Fibroblast of skin of left biceps (primary cell): ENCODE results near the gene ERC2.

Experiments
- DNase-seq, 2 experiments: peaks; one replicate each; pipeline ENCODE4 v3.0.0-alpha.2; 2013; ENCODE audit warnings: low read depth in 2 of 2

Gene ERC2

DNA sequence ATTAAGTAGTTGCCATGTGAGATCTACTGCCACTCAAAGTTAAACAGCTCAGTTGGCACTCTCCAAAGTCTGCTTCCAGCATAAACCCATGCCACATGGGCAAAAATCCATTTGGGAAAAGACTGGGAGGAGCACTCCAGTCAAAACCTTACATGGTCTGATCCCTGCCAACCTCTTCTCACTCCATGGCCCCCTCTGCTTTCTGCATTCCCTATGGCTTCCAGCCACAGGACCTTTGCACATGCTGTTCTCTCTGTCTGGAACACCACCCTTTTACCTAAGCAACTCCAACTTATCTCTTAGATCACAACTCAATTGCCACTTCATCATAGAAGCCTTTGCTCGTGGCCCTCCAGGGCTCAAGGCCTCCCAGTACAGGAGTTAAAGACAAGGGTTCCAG lies 910.7 kb downstream of the ERC2 start:
- DNase-seq, result no peak

DNA sequence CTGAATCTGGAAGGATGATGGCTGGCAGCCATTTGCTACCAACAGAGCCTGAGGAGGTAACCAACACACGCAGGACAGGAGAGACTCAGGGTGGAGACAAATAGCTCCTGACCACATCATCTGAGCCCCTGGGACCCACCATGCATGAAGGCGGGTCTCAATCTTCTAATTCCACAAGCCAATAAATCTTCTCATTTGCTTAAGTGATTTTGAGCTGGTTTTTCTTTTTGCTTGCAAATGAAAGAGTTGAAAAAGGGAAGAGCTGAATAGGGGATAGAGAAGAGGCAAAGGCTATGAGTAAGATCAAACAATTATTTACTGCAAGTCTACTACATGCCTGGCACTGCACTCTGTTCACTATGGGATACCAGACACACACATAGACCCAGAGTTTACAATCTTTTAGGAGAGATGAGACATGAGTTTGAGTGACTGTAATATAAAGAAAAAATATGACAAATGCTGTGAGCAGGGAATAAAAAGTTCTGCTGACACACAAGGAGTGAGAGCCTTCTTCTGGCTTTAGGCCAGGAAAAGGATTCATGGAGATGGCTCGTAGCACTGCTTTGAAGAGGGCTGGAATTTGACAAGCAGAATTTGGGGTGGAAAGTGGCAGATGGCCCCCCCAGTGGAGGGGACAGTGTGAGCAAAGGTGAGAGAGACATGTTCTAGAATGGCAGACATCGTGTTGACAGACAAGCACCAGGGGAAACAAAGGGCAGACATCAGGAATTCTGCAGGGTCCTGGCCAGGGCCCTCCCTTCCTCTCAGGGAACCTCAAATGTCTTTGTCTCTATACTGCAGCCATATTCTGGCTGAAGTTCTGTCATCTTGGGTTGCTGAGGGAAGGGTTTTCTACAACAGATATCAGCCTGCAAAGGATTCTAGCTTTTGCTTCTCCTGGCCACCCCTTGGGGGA lies 911.4 kb downstream of the ERC2 start:
- DNase-seq, result no peak

DNA sequence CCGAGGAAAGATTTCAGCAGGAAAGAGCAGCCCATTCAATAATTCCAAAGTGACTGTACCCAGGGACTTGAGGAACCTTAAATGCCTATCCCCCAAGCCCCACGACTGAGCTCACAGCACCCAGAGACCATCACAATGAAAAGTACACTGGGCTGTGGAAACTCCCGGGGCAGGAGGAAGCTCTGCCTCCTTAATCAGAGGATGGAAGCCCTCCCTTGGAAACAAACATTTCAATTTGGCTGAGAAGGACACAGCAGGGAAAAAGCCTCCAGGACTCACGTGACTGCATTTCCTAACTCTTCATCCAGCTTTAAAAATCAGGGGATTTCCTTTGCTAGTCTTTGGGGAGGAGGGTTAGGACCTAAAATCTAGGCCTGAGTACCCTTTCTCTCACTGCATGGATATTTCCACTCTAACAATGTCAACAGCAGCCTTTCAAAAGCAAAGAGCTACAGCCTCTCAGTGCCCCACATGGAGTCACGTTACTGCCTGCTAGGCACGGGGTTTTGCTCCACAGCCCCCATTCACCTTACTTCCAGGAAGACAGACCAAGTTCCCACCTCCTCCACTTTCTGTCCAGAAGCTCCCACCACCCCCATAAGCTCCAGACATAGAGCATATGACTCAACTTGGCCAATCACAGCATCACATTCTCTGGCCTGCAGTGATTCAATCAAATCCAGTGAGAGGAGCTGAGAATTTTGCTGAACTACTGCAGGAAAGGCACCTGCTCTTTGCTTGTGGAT lies 912.2 kb downstream of the ERC2 start:
- no peak for DNase-seq

DNA sequence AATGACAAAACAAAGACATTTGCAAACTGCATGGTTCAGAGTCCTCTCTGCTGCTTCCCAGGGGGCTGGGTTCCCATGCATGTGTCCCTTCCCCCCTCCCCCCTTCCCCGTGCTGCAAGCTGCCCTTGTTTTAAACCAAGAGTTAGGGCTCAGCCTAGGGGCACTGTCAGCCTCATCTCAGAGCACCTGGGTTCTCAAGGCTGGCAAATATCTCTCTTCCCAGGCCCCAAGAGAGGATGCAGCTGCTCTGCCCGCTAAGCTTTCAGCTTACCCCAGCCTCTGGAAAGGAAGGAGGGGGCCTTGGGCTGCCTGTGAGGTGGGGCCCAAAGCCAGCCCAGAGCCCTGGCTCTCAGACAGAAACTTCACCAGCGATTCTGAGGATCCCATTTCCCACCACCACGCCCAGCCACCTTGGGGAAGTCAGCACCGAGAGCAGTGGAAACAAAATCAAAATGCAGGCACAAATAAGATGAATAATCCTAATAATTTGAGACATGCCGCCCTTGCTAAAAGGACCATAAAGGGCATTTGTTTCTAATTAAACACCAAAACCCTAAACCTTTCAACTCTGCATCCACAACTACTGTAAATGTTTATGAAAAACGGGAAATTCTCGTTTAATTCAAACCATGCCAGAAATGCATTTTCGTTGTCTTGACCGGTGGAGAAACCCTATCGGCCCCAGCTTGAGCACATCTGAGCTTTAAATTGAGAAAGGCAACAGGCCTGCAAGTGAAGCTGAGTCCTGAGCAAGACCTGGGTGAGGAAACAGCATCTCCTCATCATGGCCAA lies 913.4 kb downstream of the ERC2 start:
- DNase-seq, result peak in 1 of 2 experiments; percentile 26

DNA sequence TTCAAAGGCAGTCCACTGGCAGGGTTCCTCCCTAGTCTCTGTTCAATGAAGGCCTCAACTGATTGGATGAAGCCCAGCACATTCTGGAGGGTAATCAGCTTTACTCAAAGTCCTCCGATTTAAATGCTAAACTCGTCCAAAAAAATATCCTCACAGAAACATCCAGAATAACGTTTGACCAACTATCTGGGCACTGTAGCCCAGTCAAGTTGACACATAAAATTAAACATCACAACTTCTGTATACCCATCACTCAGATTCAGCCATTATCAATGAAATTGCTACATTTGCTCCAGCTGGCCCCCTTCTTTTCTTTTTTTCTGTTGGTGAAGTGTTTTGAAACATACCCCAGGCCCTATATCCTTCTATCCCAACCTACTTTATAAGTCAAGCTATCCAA lies 916.6 kb downstream of the ERC2 start:
- DNase-seq, result no peak

DNA sequence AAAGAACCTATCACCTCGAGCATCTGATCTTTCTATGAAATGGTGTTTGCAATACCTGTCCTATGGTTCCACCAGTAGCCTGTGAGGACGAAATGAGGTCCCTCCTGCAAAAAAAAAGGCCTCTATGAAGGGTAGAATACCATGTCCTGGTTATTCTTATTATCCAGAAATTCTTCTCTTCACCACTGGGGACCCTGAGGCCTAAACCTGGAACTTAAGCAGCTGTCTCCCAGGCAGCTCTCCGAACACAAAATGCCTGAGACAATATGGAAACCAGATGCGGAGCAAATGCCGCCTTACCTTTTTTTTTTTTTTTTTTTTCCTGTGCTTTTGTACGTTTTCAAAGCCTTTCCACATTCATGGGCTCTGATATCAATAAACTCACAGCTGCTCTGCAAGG lies 919.1 kb downstream of the ERC2 start:
- DNase-seq, result peak; percentile 59 to 63

DNA sequence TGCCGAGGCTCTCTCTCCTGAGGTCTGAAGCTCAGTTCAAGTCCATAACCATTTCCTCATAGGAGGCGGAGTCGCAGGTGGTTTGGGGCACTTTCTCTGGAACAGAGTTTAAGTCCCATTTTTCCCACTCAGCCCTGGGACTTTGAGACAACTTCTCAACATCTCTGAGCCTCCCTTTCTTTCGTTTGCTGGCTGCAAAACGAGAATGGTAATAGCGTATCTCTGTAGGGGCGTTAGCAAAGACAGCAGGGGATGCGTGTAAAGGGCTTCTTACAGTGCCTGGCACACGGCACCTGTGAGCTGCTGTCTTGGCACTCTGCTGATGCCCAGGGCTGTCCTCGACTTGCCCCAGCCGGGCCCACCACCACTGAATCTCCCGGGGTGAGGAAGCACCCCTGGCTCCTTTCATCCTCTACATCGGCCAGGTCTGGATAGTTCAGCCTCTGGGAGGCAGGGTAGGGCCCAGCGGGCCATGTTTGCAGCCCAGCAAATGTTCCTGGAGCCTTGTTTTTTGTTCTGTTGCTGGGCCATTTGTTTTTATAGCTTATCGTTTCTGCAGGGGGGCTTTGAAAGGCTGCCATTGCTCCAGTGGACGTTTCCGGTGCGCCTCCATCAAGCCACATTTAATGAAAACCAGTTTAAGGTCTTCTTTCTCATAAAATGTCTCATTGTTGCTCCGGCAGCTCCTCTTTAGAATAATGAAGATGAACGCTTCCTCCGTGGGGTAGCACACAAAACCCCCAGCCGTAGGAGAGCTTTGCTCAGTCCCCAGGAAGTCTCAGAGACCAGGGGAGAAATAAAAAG lies 921.2 kb downstream of the ERC2 start:
- DNase-seq, result no peak

DNA sequence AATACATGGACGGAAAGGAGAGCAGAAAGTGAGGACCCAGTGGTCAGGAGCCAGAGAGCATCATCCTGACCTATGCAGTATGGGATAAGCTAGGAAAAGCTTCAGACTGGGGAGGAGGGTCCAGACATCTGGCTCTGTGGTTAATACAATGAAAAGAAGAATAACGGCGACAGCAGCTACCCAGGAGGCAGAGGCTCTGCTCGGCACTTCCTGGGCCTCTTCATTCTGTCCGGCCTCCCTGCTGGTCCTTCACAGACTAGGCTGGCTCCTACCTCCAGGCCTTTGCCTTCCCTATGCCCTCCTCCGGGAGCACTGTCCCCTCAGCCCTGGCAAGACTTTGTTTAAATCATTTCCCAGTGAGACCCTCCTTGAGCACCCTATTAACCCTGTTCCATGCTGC lies 922.3 kb downstream of the ERC2 start:
- no peak for DNase-seq

DNA sequence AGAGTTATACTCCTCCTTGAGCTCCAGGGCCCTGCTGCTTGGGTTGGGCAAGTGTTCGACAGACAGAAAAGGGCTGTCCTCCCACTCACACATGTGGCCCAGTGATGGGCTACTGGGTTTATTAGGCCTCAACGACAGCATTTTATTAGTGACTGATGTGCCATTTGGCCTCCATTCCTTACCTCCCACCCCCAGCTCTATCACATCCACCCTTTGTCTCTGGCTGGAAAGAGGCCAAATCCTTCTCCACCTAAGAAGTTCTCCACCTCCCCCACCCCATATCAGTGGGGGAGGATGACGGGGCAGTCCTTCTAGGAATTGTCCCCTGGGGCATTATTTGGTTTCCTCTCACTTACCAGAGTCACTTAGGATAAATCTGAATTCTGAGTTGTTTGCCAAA lies 924.0 kb downstream of the ERC2 start:
- no peak for DNase-seq

DNA sequence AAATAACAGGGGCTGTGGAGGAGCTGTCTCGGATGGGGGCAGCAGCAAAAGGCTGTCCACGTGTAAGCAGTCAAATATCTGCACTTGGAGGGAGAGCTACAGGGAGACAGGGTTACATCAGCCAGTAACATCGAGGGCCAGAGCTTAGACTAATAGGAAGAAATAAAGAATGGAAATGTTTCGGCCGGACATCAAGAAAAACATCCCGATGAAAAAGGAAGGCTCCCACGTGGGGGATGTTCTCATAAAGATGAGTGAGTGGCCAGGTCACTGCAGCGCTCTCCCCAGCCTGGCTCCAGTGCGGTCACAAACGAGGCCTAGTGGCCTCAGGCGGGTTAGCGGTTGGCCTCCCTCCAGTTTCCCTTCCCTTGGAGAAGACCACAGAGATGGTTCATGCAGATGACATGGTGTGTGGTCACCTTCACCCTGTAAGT lies 925.1 kb downstream of the ERC2 start:
- DNase-seq, result no peak

DNA sequence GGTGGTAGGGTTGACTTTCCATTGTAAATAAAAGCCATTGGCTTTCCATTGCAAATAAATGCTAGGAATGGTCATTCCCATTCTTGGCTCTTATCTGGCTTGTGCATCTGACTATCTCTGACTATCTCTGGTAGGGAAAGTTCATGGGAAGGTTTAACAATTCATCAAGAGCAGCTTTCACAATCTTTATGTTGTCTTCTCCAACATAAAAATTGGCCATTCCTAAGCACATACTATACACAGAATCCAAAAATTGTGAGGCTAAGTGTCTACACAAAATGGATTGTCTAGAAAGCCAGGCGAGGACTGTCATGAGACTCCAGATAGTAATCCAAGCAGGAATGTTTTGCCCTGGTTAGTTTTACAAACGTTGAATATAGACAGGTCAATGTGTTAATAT lies 926.8 kb downstream of the ERC2 start:
- no peak for DNase-seq

DNA sequence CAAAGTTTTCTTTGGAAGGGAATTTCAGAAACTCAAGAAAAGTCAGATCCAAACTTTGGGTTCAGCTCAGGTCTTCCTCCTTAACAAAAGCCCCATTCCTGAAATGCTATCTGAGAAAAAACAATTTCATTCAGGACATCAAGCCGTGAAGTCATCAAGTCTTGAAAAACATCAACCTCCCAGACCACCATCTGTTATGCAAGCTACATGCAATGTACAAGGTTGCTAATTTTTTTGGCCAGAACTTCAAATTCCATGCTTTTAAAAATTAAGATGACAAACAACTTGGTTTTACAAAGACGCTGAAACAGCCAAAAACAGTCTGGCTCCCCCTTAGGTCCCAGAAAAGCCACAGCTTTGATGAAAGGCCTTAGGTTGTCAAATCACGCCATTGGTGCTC lies 927.3 kb downstream of the ERC2 start:
- no peak for DNase-seq

DNA sequence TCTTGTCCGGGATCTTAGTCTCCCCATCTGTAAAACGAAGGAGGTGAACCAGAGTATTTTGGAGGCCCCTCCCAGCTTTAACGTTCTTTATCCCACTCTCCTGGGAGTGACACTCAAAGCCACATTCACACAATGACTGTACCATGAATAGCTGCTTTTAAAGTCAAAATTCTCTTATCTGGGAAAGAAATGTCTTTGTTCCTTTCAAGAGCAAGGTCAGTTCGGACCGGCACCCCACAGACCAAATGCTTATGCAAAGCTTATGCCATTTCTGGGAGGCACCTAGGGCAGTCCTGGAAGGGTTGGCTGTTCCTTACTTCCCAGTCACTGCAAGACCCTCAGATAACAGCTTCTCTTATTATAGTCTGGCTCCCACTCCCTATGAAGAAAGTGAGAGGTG lies 927.7 kb downstream of the ERC2 start:
- DNase-seq, result no peak

DNA sequence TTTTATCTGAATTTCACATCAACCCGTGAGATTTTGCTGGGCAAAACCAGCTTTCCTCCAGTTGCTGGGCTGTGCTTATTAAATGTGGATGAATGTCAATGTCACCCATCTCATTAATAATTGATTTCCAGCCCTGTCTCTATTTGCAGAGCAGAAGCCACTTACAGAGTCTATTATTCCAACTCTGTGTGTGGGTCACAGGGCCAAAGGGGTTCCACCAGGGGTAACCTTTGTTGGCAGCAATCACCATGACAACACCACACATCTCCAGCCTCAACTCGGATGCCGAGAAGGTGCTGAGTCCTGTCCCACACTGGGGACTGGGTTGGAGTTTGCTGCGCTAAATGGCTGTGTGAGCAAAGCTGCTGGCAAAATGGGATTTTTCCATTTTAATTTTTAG lies 930.1 kb downstream of the ERC2 start:
- DNase-seq, result no peak

DNA sequence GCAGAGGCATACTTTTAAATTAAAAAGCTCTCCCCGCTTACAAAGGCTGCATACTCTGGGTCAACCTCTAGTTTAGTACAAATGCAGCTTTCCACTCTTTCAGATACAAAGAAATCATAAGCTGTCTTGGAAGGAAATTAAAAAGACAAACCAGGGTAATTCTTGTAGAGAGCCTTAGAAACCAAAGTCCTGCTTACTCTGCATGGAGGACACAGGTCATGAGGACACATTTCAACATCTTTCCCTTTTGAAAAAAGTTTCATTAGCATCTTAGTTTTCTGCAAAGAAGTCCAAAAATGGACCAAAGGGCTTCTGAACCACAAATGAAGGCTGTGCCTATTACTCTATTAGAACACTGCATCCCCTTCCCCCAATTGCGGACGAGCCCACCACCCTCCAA lies 930.7 kb downstream of the ERC2 start:
- no peak for DNase-seq

DNA sequence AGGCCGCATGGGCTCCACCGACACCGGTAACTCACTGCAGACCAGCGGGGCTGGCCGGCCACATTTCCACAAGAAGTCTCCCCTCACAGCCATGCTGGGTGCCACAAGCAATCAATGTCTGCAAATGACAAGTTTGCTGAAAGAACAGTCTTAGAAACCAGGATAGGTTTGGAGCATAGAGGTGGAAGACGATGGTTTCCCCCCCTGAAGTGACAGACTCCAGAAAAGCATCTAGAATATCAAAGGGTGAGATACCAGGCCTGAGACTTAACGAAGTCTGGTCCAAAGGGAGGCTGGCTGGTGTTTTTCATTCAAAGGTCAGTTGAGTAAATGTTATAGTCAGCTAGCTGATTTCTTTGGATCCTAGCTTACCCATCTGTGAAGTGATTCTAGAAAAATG lies 931.1 kb downstream of the ERC2 start:
- no peak for DNase-seq

DNA sequence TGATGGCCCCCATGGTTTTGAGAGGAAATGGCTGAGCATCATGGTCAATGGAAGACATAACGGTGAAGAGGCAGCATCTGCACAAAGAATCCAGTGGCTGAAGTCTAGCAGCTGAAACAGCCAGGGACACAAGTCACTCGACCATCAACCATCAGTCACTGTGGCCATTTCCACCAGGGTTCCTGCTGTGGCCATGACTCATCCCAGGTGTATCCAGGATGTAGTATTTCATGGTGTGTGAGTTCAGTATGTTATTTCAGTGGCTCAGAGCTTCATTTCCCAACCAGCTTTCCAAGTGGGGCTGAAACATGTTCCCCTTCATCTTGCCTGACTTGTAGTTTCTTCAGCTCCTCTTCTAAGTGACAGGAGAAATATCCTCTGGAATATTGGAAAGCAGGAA lies 933.4 kb downstream of the ERC2 start:
- no peak for DNase-seq

DNA sequence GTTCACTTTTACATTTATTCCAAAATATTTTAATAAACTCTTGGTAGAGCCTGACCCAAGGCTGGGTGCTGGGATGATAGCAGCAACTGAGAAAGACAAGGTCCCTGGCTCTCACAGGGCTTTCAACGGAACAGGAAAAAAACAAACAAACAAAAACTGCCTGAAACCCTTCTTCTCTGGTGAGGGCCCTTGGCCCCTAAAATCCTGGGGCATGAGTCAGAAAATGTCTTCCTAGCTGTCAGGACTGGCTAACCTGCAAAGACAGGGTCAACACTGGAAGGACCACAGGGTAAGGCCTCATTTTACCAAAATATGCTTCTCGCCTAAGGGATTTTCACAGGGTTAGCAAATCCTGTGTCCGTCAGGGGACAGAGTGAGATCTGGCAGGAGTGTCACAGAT lies 935.5 kb downstream of the ERC2 start:
- DNase-seq, result no peak

DNA sequence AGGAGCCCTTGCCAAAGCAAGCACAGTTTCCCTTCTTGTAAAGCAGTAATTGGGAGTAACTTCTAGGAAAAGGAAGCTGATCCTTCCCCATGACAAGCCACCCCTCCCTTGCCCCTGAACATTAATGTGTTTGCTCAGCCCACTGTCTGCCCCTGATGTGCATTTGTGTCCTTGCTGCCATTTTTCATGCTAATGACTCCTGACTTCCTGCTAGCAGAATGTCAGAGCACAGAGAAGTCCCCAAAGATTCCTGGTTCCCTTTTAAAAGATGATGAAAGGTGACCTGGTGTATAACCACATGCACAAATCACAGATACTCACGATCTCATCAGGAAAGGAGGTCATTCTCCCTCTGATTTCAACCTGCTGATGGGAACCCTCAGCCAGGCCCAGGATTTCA lies 936.9 kb downstream of the ERC2 start:
- DNase-seq, result no peak

DNA sequence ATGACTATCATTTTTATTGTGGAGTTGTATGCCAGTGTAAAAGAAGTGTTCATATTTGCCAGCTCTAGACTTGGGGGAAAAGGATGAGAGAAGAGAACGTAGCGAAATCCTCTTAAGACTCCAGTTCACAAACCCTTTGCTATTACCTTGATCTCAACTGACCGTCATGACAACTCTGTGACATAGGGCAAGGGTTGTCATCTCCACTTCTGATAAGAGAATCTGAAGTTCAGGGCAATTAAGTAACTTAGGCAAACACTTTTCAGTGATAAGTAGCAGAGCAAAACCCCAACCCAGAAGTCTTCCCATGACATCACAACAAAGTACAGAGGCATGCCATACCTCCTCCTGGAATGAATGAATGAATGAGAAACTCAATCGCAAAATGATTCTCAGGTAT lies 940.9 kb downstream of the ERC2 start:
- DNase-seq, result no peak

DNA sequence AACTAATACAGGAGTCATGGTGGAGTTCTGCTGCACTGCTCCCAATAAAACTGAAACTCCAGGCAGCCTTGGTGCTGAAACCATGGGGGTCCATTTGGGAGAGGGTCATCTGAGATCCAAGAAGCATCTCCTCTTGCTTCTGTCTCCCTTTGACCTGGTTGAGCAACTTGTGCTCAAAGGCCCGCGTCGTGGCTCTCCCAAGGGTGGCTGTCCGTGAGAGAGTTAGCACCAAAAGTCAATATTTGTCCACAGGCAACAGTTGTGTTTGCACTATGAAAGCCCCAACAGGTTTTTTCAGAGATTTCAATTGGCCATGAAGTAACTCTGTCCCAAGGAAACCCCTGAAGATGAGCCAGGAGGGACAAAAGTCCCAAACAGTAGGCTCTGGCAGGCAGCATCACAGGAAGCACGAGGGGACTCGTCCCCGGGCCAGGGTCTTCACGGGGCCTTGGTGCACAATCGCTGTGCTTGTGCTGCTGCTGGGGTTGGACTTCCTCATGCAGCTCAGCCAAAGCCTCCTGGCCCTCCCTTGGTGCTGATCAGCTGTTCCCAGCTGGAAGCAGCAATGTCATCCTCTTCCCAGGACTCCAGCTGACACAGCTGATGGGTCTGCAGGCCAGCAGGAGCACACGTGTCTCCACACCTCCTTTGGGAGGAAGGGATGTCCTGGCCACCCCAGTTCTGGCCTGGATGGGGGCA lies 941.8 kb downstream of the ERC2 start:
- no peak for DNase-seq
